H1 (cell line): ENCODE data around the gene SZT2. TPM values are rescaled to one million over a fixed set of nuclear protein-coding genes. Genes with fewer than 3 reads are reported as not detected.

Experiments used
- CTCF ChIA-PET: fragments of 300-600 bp; sonication (Branson Sonifier 250); formaldehyde crosslinking; loops from one replicate; lab custom pipeline; 2021; ENCODE audit not compliant: partially characterized antibody; lab: Charles Lee
- POLR2A ChIA-PET: fragments of 300-600 bp; sonication (Branson Sonifier 250); formaldehyde crosslinking; loops from one replicate; lab custom pipeline; 2021; ENCODE audit warnings: inconsistent platforms; ENCODE audit not compliant: partially characterized antibody; lab: Charles Lee
- DNase-seq, 2 experiments: peaks; one replicate each; pipeline versions ENCODE4 v3.0.0 to v3.0.0-alpha.2; 2010 to 2022; ENCODE audit warnings: low spot score in 2 of 2, low read depth in 1 of 2, mixed read lengths in 1 of 2
- FAIRE-seq: peaks from 2 replicates; lab custom pipeline; 2011; peaks lifted over from hg19 to GRCh38; lab: Jason Lieb, UNC
- H2AFZ ChIP-seq: 2 replicates; pipeline ENCODE4 v1.8.1; 2012; ENCODE audit warnings: low read length, inconsistent platforms
- H2AK5ac ChIP-seq: 2 replicates; pipeline ENCODE4 v1.6.1; 2013; ENCODE audit warnings: low read depth, low read length
- H2BK120ac ChIP-seq: replicated peaks from 2 replicates; pipeline ENCODE3; 2013; ENCODE audit warnings: low read depth, low read length, inconsistent platforms
- H2BK12ac ChIP-seq: 2 replicates; pipeline ENCODE4 v1.6.1; 2013; ENCODE audit warnings: low read depth, low read length
- H2BK15ac ChIP-seq: 2 replicates; pipeline ENCODE4 v1.6.1; 2013; ENCODE audit warnings: low read length
- H2BK20ac ChIP-seq: 2 replicates; pipeline ENCODE4 v1.6.1; 2013; ENCODE audit warnings: low read length
- H2BK5ac ChIP-seq: 2 replicates; pipeline ENCODE4 v1.6.1; 2013; ENCODE audit warnings: low read depth, low read length
- H3K14ac ChIP-seq: 2 replicates; pipeline ENCODE4 v1.6.1; 2013; ENCODE audit warnings: inconsistent platforms; ENCODE audit not compliant: insufficient read length
- H3K18ac ChIP-seq: 2 replicates; pipeline ENCODE4 v1.6.1; 2013; ENCODE audit warnings: low read length; ENCODE audit errors: extremely low read depth
- H3K23ac ChIP-seq: 2 replicates; pipeline ENCODE4 v1.6.1; 2013; ENCODE audit warnings: inconsistent platforms; ENCODE audit not compliant: insufficient read length
- H3K23me2 ChIP-seq: 2 replicates; pipeline ENCODE4 v1.6.1; 2013; ENCODE audit warnings: low read depth, low read length
- H3K27ac ChIP-seq: 2 replicates; pipeline ENCODE4 v1.6.1; 2011; ENCODE audit warnings: low read depth, low read length, inconsistent platforms
- H3K27me3 ChIP-seq, 4 experiments: replicated peaks in 1 of 4; 1 replicate in 1 of 4; 2 replicates in 3 of 4; pipeline versions ENCODE4 v1.6.1 to v1.8.1; 2011 to 2013; ENCODE audit warnings: low read length in 3 of 4, mild to moderate bottlenecking in 3 of 4, inconsistent platforms in 2 of 4, mixed read lengths in 2 of 4, moderate library complexity in 1 of 4; ENCODE audit not compliant: control insufficient read depth in 3 of 4, insufficient read depth in 3 of 4; ENCODE audit errors: extremely low read depth in 1 of 4
- H3K36me3 ChIP-seq, 4 experiments: 2 replicates each; pipeline versions ENCODE4 v1.6.1 to v1.8.1; 2011 to 2013; ENCODE audit warnings: mild to moderate bottlenecking in 4 of 4, low read length in 3 of 4, moderate library complexity in 2 of 4, control low read depth in 1 of 4, inconsistent platforms in 1 of 4; ENCODE audit not compliant: insufficient read depth in 4 of 4, control insufficient read depth in 2 of 4
- H3K4ac ChIP-seq: replicated peaks from 2 replicates; pipeline ENCODE3; 2013; ENCODE audit warnings: low read length, low read depth, mixed read lengths, inconsistent platforms; ENCODE audit not compliant: insufficient read length
- H3K4me1 ChIP-seq, 4 experiments: replicated peaks in 1 of 4; 1 replicate in 1 of 4; 2 replicates in 3 of 4; pipeline versions ENCODE4 v1.6.1 to v1.8.1; 2011 to 2013; ENCODE audit warnings: low read length in 3 of 4, inconsistent platforms in 2 of 4, mixed read lengths in 1 of 4; ENCODE audit not compliant: insufficient read depth in 4 of 4, control insufficient read depth in 3 of 4
- H3K4me2 ChIP-seq, 2 experiments: 2 replicates each; pipeline versions ENCODE4 v1.6.1 to v1.8.1; 2011 to 2013; ENCODE audit warnings: low read depth in 2 of 2, low read length in 2 of 2, control low read depth in 1 of 2, inconsistent platforms in 1 of 2, mild to moderate bottlenecking in 1 of 2; ENCODE audit not compliant: insufficient read depth in 1 of 2
- H3K4me3 ChIP-seq, 4 experiments: fragments of 200-600, 300-600 bp in 1 of 4; sonication (generic), shearing (Covaris generic), sonication (Bioruptor Twin) in 1 of 4; 2 replicates each; pipeline versions ENCODE4 v1.5.1 to v1.8.1; 2011 to 2016; ENCODE audit warnings: low read length in 4 of 4, low read depth in 3 of 4, control low read depth in 2 of 4, inconsistent platforms in 2 of 4, mild to moderate bottlenecking in 2 of 4, mixed read lengths in 1 of 4, moderate library complexity in 1 of 4; ENCODE audit not compliant: insufficient read depth in 2 of 4; ENCODE audit errors: extremely low read depth in 1 of 4
- H3K56ac ChIP-seq: replicated peaks from 2 replicates; pipeline ENCODE3; 2013; ENCODE audit warnings: low read depth, mild to moderate bottlenecking, mixed read lengths, low read length, inconsistent platforms; ENCODE audit not compliant: insufficient read length
- H3K79me1 ChIP-seq: 2 replicates; pipeline ENCODE4 v1.6.1; 2013; ENCODE audit warnings: low read depth, low read length, control low read depth
- H3K79me2 ChIP-seq, 2 experiments: 2 replicates each; pipeline versions ENCODE4 v1.6.1 to v1.8.1; 2012 to 2013; ENCODE audit warnings: low read length in 2 of 2, mild to moderate bottlenecking in 2 of 2, inconsistent platforms in 1 of 2; ENCODE audit not compliant: insufficient read depth in 2 of 2, control insufficient read depth in 1 of 2
- H3K9ac ChIP-seq, 4 experiments: replicated peaks in 1 of 4; 1 replicate in 1 of 4; 2 replicates in 3 of 4; pipeline versions ENCODE4 v1.6.1 to v1.8.1; 2011 to 2013; ENCODE audit warnings: low read depth in 3 of 4, low read length in 3 of 4, control low read depth in 2 of 4, mild to moderate bottlenecking in 2 of 4, moderate library complexity in 2 of 4, inconsistent platforms in 1 of 4; ENCODE audit errors: extremely low read depth in 1 of 4
- H3K9me3 ChIP-seq, 2 experiments: 2 replicates each; pipeline versions ENCODE4 v1.6.1 to v1.8.1; 2012 to 2013; ENCODE audit warnings: mild to moderate bottlenecking in 2 of 2, moderate library complexity in 2 of 2, control low read depth in 1 of 2, inconsistent platforms in 1 of 2, low read depth in 1 of 2, low read length in 1 of 2, mixed read lengths in 1 of 2; ENCODE audit not compliant: insufficient read depth in 2 of 2
- H4K20me1 ChIP-seq, 2 experiments: replicated peaks in 1 of 2; 2 replicates each; pipeline versions ENCODE3 to v1.8.1; 2011 to 2013; ENCODE audit warnings: inconsistent platforms in 2 of 2, low read length in 2 of 2, mild to moderate bottlenecking in 1 of 2; ENCODE audit not compliant: insufficient read depth in 2 of 2, control insufficient read depth in 1 of 2
- H4K5ac ChIP-seq: 2 replicates; pipeline ENCODE4 v1.6.1; 2013; ENCODE audit warnings: low read length, low read depth, mixed read lengths, inconsistent platforms; ENCODE audit not compliant: insufficient read length
- H4K8ac ChIP-seq: 2 replicates; pipeline ENCODE4 v1.8.0; 2013; ENCODE audit warnings: mild to moderate bottlenecking, moderate library complexity, low read length, inconsistent platforms; ENCODE audit not compliant: insufficient read depth; ENCODE audit errors: extremely low read depth
- H4K91ac ChIP-seq: replicated peaks from 2 replicates; pipeline ENCODE3; 2013; ENCODE audit warnings: low read length, mixed read lengths, inconsistent platforms; ENCODE audit not compliant: insufficient read length
- SIRT6 ChIP-seq: IDR thresholded peaks from one replicate; pipeline ENCODE4 v1.7.1; 2012; ENCODE audit warnings: low read length, inconsistent platforms
- WGBS, 2 experiments: shearing (Covaris generic) in 1 of 2; methylation state at CpG; one replicate each; pipeline versions ENCODE4 v1.1.6 to v1.1.7; 2013 to 2015; ENCODE audit warnings: low lambda C conversion rate in 2 of 2, mixed read lengths in 2 of 2, inconsistent platforms in 1 of 2, low coverage in 1 of 2, missing lambda C conversion rate in 1 of 2; ENCODE audit not compliant: insufficient replicate concordance in 2 of 2, insufficient coverage in 1 of 2, insufficient read length in 1 of 2; ENCODE audit errors: extremely low coverage in 1 of 2, missing lambda C conversion rate in 1 of 2; 5-methylcytosine and 5-hydroxymethylcytosine counted together
- polyA plus RNA-seq, 7 experiments: library from polyadenylated mRNA; depleted of rRNA in 3 of 7; stranded (reverse) in 5 of 7; unstranded in 2 of 7; fragments of >200 nt in 5 of 7; fragments of 200-250 nt in 2 of 7; gene quantifications; 1 replicate in 5 of 7; 2 replicates in 1 of 7; 4 replicates in 1 of 7; pipeline versions ENCODE4 v1.2.1 to v1.2.3, GENCODE V29; 2011 to 2013; ENCODE audit warnings: missing spikeins in 2 of 7, mixed read lengths in 2 of 7
- total RNA-seq: library from RNA; stranded (reverse); fragmentation: NEBNext Ultra II Directional; extraction: Animal tissue kit (Norgen Biotek cat#: 25700); gene quantifications from 2 replicates; pipeline ENCODE4 v1.2.1, GENCODE V29; 2021

The SZT2 gene
- total and polyA plus RNA-seq, 2 of the 8 experiments (the other 6 are each of a cell fraction or from before 2014, with no cell fraction given), result 4.7 to 12.9 TPM

DNA sequence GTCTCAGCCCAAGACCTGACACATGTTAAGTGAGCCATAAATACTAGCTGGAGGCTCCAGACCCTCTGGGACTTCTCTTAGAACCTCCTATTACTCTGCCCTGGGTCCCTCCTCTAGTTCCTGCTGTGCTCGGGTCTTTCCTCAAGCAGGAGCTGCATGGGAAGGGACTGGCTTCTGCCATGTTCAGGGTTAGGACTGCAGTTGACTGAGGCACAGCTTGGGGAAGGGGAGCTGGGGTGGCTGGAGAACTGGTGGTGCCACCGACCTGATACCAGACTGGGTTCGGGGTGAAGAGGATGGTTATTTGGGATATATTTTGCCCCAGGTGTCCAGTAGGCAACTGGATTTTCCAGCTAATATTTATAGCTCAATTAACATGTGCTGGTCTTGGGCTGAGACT lies 48.3 kb downstream of the SZT2 start:
- Histone ChIP-seq H2BK120ac (no peak overlapping the region), H3K23ac (no peak overlapping the region), H4K8ac (no peak overlapping the region; the same call in 1 of the 2 replicates), H3K56ac (no peak overlapping the region), H3K27me3 (no peaks in the 10 kb centered on the region), H3K14ac (no peak overlapping the region), H3K9me3 (no peaks in the 10 kb centered on the region), H3K23me2 (no peaks in the 10 kb centered on the region), H2BK20ac (no peak overlapping the region), H3K4me1 (no peaks in the 10 kb centered on the region), H3K4me2 (no peak overlapping the region), H2BK12ac (no peak overlapping the region), H3K18ac (no peak overlapping the region), H2BK5ac (no peak overlapping the region), H3K4me3 (no peak overlapping the region), H2BK15ac (no peak overlapping the region), H3K27ac (no peak overlapping the region), H3K9ac (no peak overlapping the region), H4K20me1 (peaks cover 0 to 4% of the 10 kb centered on the region in 2 experiments), H3K36me3 (peaks cover 0 to 15% (median 6%) of the 10 kb centered on the region in 4 experiments; a peak in 6 of 8 replicates), H3K4ac (no peak overlapping the region), H3K79me1 (no peaks in the 10 kb centered on the region), H2AK5ac (no peak overlapping the region), H3K79me2 (no peaks in the 10 kb centered on the region), H4K5ac (no peak overlapping the region), H4K91ac (no peak overlapping the region), H2AFZ (no peak overlapping the region)
- no peak for FAIRE-seq
- POLR2A ChIA-PET, result interaction anchor here (0.8 to 1.3 kb wide), 5 partner anchors 9 to 31 kb away, joined by 3 to 6 read pairs (median 3); partner anchors contain the start of gene HYI
- no peak for DNase-seq
- CTCF ChIA-PET, result interaction anchor here (0.9 to 4.8 kb wide), 4 partner anchors 11 to 181 kb away, joined by 3 to 19 read pairs (median 3); no protein-coding TSS in a partner anchor
- no peak for TF ChIP-seq SIRT6
- 84% methylated on average over 3 of the region's 3 CpGs; no CpG with 5 or more reads in 1 of the 2 experiments for WGBS, 2 experiments
